Epithelial cell of prostate (primary cell): Measurements from ENCODE around the gene GRID1.
"Not testable (repeated sequence)": the region's sequence is repeated elsewhere in the genome, so short reads cannot be mapped to it uniquely, and the experiment has no call there.

ENCODE experiments used
- DNase-seq: peaks from one replicate; pipeline ENCODE4 v3.0.0-alpha.2; 2011; ENCODE audit warnings: low read depth, low spot score
- H3K27ac ChIP-seq: fragments of 450-650 bp; 2 replicates; pipeline ENCODE4 v1.5.1; 2017; ENCODE audit warnings: mild to moderate bottlenecking

The GRID1 gene

GRCh38 chr10:86042161-86042560, 324.4 kb downstream of the GRID1 start:
- H3K27ac ChIP-seq = no peak overlapping the region
- no peak for DNase-seq

- no peak overlapping the region for H3K27ac ChIP-seq
- DNase-seq = no peak
Observed at GRCh38 chr10:86041116-86041515, 325.5 kb downstream of the GRID1 start.

- DNase-seq = no peak
- no peak overlapping the region for H3K27ac ChIP-seq
Observed at GRCh38 chr10:86038371-86038770, 328.2 kb downstream of the GRID1 start.

GRCh38 chr10:86037096-86037495, 329.5 kb downstream of the GRID1 start:
- H3K27ac ChIP-seq = no peak overlapping the region
- DNase-seq = no peak

- DNase-seq = no peak
Observed at GRCh38 chr10:86036544-86036831, 330.1 kb downstream of the GRID1 start.

GRCh38 chr10:86035791-86036543, 330.6 kb downstream of the GRID1 start:
- DNase-seq = no peak
- no peak overlapping the region for H3K27ac ChIP-seq

More at GRCh38 chr10:86036544-86036831, 330.1 kb downstream of the GRID1 start:
- no peak overlapping the region for H3K27ac ChIP-seq

- no peak for DNase-seq
- no peak overlapping the region for H3K27ac ChIP-seq
Observed at GRCh38 chr10:86034710-86035109, 331.9 kb downstream of the GRID1 start.

GRCh38 chr10:86033581-86033980, 333.0 kb downstream of the GRID1 start:
- DNase-seq = no peak
- H3K27ac ChIP-seq = no peak overlapping the region

GRCh38 chr10:86032087-86032486, 334.5 kb downstream of the GRID1 start:
- not testable (repeated sequence) for DNase-seq, H3K27ac ChIP-seq

GRCh38 chr10:86030312-86030711, 336.3 kb downstream of the GRID1 start:
- DNase-seq = no peak
- H3K27ac ChIP-seq = no peak overlapping the region

- DNase-seq = no peak
- H3K27ac ChIP-seq = no peak overlapping the region
Observed at GRCh38 chr10:86027346-86027745, 339.2 kb downstream of the GRID1 start.

- H3K27ac ChIP-seq = no peak overlapping the region
- DNase-seq = no peak
Observed at GRCh38 chr10:86025509-86025908, 341.1 kb downstream of the GRID1 start.

GRCh38 chr10:86024281-86025041, 342.1 kb downstream of the GRID1 start:
- H3K27ac ChIP-seq = no peak overlapping the region
- DNase-seq = no peak

GRCh38 chr10:86023931-86024280, 342.7 kb downstream of the GRID1 start:
- H3K27ac ChIP-seq = no peak overlapping the region
- no peak for DNase-seq

- DNase-seq = no peak
- no peak overlapping the region for H3K27ac ChIP-seq
Observed at GRCh38 chr10:86023336-86023735, 343.3 kb downstream of the GRID1 start.

- no peak for DNase-seq
- no peak overlapping the region for H3K27ac ChIP-seq
Observed at GRCh38 chr10:86022906-86023305, 343.7 kb downstream of the GRID1 start.

GRCh38 chr10:86020134-86020533, 346.5 kb downstream of the GRID1 start:
- no peak for DNase-seq
- H3K27ac ChIP-seq = no peak overlapping the region

GRCh38 chr10:86019141-86019540, 347.5 kb downstream of the GRID1 start:
- DNase-seq = no peak
- H3K27ac ChIP-seq = no peak overlapping the region

GRCh38 chr10:86018735-86019058, 347.9 kb downstream of the GRID1 start:
- no peak overlapping the region for H3K27ac ChIP-seq
- no peak for DNase-seq

- H3K27ac ChIP-seq = no peak overlapping the region
- DNase-seq = no peak
Observed at GRCh38 chr10:86017841-86018734, 348.5 kb downstream of the GRID1 start.

- DNase-seq = no peak
- no peak overlapping the region for H3K27ac ChIP-seq
Observed at GRCh38 chr10:86013568-86013967, 353.0 kb downstream of the GRID1 start.
